DMS79 (cell line): Measurements from ENCODE around the gene AKAP10.
"Not testable (repeated sequence)": the region's sequence is repeated elsewhere in the genome, so short reads cannot be mapped to it uniquely, and the experiment has no call there.

ENCODE experiments used
- DNase-seq: peaks from one replicate; lab custom pipeline; 2025; lab: John Stamatoyannopoulos, UW

AKAP10 gene

DNA sequence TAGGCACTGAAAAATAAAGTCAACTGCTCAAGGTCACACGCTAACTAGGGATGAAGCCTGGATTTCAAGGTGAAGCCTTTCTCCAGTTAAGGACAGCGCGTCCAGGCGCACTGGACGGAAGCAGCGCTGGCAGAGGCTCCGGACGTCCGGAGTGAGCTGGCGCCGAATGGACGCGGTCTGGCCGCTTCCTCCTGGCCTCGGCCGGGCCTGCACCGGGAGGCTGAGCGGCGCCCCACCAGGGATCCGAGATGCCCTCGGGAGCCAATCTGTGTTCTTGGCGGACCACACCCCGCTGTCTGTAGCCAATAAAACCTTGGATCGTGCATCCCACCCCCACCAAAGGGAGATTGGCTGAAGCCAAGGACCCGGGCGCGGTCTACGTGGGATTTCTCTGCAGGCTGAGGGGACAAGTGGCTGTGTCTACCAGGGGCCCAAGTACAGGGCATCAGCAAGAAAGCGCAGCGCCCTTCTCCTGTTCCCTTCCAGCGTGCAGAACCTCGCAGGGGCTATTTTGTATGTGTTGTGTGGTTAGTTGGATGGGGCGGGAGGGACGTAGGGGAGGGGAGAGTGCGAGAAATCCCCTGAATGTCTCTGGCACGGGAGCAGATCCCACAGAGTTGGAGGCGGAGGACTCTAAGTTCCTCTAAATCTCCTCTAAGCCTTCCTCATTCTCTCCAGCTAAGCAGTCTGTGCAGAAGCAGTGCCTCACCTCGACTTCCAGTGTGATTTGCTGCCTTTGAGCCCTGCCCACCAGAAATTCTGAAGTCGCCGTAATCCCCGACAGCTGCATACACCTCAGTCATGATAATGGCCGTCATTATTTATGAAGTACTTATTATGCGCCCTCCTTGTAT lies 2.5 kb upstream of the AKAP10 start:
- DNase-seq: no peak

GRCh38 chr17:19978805-19979211 lies 1.2 kb upstream of the AKAP10 start:
- no peak for DNase-seq

- DNase-seq: no peak
These were observed 678 bp upstream of the AKAP10 start for GRCh38 chr17:19978209-19978802.

- peak; percentile 31 for DNase-seq
These were observed 2.0 kb downstream of the AKAP10 start for GRCh38 chr17:19975601-19976000.

- no peak for DNase-seq
These were observed 4.5 kb downstream of the AKAP10 start for GRCh38 chr17:19973156-19973555.

DNA sequence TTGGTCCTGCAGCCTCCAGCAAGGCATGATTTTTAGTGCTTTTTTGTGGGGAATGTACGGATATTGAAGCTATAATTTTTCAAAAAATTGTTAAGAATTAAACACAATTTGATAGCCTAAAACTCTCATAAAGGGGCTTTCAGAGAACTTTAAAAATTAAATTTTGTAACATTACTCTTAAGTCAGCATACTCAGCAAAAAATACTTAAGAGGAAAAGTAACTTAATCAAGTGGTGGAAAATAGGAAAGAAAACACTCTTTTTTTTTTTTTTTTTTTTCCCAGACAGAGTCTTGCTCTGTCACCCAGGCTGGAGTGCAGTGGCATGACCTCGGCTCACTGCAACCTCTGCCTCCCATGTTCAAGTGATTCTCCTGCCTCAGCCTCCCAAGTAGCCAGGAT lies 14.7 kb downstream of the AKAP10 start:
- not testable (repeated sequence) for DNase-seq

DNA sequence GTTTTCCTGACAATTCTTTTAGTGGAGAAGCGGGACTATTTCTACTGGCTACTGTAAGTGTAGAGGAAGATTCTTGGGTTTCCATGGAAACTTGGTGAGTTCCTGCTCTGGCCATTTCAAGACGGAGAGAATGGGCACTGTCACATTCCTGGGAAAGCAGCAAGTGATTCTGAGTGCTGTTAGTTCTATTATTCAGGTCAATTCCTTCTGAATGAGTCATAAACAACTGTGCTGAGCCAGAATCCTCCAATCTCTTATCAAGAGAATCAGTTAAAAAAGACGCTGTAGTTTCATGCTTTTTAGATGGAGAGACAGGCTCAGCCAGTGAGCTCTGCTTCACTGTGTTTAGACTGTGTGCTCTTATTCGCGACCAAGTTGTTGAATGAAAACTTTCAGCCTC lies 19.6 kb downstream of the AKAP10 start:
- no peak for DNase-seq

DNA sequence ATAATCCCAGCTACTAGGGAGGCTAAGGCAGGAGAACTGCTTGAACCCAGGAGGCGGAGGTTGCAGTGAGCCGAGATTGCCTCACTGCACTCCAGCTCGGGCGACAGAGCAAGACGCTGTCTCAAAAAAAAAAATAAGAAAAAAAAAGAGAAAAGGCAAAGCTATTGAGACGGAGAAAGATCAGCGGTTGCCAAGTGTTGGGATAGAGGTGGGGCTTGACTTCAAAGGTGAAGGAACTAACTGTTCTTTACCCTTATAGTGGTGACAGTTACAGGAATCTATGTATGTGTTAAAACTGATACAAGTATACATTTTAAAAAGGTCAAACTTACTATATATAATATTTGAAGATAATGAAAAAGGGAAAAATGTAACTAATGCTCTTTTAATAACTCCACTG lies 22.5 kb downstream of the AKAP10 start:
- no peak for DNase-seq

- DNase-seq: not testable (repeated sequence)
These were observed 26.2 kb downstream of the AKAP10 start for GRCh38 chr17:19951411-19951810.

DNA sequence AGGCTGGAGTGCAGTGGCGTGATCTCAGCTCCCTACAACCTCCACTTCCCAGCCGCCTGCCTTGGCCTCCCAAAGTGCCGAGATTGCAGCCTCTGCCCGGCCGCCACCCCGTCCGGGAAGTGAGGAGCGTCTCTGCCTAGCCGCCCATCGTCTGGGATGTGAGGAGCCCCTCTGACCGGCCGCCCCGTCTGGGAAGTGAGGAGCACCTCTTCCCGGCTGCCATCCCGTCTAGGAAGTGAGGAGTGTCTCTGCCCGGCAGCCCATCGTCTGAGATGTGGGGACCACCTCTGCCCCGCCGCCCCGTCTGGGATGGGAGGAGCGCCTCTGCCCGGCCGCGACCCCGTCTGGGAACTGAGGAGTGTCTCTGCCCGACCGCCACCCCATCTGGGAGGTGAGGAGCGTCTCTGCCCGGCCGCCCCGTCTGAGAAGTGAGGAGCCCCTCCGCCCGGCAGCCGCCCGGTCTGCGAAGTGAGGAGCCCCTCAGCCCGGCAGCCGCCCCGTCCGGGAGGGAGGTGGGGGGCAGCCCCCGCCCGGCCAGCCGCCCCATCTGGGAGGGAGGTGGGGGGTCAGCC lies 26.9 kb downstream of the AKAP10 start:
- DNase-seq: not testable (repeated sequence)

DNA sequence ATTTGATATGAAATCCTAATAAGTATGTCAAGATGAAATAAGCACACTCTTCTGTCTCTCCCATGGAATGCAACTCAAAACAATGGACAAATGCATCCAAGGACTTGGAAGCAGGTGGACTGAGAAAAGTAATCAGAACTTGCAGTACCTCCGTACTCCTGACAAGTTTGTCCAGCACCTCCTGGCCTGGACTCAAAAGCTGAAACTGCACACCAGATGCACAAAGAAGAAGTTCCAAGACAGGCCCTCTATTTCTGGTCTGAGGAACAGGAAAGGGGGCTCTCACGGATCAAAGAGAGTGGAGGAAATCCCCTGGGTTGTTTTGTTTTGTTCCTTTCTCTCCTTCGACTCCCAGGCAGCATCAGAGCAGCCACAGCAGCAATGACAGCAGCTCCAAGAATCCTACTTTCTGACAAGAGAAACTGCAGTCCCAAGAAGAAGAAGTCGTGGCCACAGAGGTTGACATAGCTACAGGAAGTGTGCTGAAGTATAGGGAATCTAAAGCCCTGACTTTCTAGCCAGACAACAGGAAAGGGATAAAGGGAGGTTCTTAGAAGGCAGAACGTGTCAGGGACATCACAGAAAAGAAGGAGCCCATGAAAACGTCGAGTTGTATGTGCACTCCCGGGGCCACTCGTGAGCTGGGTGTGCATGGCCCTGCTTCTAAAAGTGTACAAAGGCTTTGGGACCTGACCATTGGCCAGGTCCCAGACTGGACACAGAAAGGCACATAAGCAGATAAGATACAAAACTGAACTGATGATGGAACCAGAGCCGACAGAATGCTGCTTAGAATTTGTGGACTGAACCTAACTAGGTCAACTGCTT lies 29.3 kb downstream of the AKAP10 start:
- no peak for DNase-seq

GRCh38 chr17:19946921-19947320 lies 30.7 kb downstream of the AKAP10 start:
- DNase-seq: no peak

- no peak for DNase-seq
These were observed 32.5 kb downstream of the AKAP10 start for GRCh38 chr17:19945009-19945626.

GRCh38 chr17:19943599-19943998 lies 34.0 kb downstream of the AKAP10 start:
- no peak for DNase-seq

DNA sequence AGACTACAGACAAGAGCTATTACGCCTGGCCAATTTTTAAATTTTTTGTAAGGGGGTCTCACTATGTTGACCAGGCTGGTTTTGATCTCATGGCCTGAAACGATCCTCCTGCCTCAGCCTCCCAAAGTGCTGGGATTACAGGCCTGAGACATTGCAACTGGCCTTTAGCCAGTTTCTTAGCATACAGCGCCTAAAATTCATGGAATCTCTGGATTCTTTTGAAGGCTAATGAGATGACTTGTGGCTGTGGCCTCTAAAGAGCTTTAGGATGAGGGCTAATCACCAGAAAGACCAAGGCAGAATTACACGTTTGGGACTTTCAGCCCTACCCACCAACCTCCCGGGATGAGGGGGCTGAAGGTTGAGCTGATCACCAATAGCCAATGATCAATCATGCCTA lies 34.6 kb downstream of the AKAP10 start:
- no peak for DNase-seq

- DNase-seq: peak; percentile 17
These were observed 36.7 kb downstream of the AKAP10 start for GRCh38 chr17:19940722-19941464.

DNA sequence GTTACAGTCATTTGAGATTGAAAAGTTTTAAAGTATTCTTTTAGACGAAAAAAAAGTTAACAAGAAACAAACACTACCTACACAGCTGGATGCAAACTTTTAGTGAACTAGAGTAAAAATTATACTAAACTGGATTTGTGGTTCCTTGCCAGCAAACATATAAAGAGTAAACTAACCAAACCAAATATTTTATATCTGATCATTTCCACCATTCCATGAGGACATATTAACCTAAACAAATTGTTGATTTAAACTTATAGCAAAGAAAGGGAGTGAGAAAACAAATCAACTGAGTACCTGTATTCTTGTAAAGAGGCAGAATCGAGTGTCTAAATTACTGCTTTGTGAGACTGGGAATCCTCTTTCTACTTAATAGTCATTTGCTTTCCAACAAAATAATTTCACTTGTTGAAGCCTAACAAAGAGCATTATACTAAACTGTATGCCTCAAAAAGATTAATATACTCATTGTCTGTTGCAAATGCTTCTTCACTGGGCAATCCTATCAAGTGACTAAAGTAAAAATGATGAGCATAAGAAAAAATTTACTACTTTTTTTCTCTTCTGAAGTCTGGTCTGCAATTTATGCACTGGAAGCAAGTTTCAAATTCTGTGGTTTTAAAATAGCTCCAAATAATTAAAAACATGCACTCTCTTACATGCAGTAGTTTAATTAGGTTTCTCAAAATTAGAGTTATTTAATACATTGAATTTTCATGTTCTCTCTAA lies 37.5 kb downstream of the AKAP10 start:
- no peak for DNase-seq

DNA sequence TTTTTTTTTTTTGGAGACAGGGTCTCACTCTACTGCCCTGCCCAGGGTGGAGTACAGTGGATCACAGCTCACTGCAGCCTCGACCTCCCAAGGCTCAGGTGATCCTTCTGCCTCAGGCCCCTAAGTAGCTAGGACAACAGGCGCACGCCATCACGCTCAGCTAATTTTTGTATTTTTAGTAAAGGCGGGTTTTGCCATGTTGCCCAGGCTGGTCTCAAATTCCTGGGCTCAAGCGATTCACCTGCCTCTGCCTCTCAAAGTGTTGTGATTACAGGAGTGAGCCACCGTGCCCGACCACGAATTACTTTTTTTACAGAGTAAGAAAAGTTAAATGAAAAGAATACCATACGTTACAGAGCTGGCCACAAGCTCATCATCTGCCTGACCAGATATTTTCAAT lies 38.9 kb downstream of the AKAP10 start:
- DNase-seq: no peak

GRCh38 chr17:19937522-19937921 lies 40.1 kb downstream of the AKAP10 start:
- DNase-seq: no peak

- DNase-seq: no peak
These were observed 42.5 kb downstream of the AKAP10 start for GRCh38 chr17:19935169-19935568.

DNA sequence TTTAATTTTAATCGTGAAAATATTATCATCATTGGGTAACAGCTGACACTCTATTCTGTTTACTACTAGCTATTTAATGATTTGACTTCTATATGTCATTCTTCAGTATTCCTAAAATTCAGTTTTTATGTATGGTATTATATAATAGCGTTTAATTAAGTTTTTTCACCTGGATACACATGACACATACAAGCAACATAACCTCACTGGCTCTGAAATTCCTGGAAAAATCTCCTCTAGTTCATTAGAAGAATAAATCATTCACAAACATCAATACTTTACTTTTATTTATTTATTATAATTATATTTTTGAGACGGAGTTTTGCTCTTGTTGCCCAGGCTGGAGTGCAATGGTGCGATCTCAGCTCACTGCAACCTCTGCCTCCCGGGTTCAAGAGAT lies 44.0 kb downstream of the AKAP10 start:
- DNase-seq: no peak
